ENCODE data around the gene RANBP3. TPM values are rescaled to one million over a fixed set of nuclear protein-coding genes. Genes with fewer than 3 reads are reported as not detected.

The RANBP3 gene
- total RNA-seq, 4 donors from 2014 or later, result 58.9 to 175 (median 65.0) TPM

GRCh38 chr19:5896365-5897076 is 81.4 kb downstream of the RANBP3 start:
- H3K27me3 ChIP-seq, result peaks cover 6% of the 10 kb centered on the region
- intact Hi-C loops (cut with DNase I; ENCODE audit: low total_unique reads), result no loop called here
- peaks cover 0 to 15% (median 3%) of the 10 kb centered on the region in 4 donors for H3K36me3 ChIP-seq
- H3K27ac ChIP-seq, result no peak overlapping the region
- H3K4me3 ChIP-seq, result no peak overlapping the region
- peaks cover 6 to 10% (median 8%) of the 10 kb centered on the region in 4 donors for H3K4me1 ChIP-seq
- DNase-seq, result no peak
- in situ Hi-C loops (cut with MboI; ENCODE audit: low pct_ligation_motif_present in 1 of 4, low pct_unique_long_range_greater_than_20kb in 1 of 4, low sequenced_read_pairs in 3 of 4), result loop anchor here in 1 of 4 donors (10.0 kb wide), 1 partner anchor 92 kb away; the partner anchor contains the start of gene NRTN
- TF ChIP-seq CTCF (IDR thresholded peaks at IDR 0.05), result no peak
- TF ChIP-seq EP300 (IDR thresholded peaks at IDR 0.05; ENCODE audit: low read depth), result no peak
- no peak for TF ChIP-seq POLR2AphosphoS5 (IDR thresholded peaks at IDR 0.05)
- TF ChIP-seq POLR2A (IDR thresholded peaks at IDR 0.05), result no peak
- WGBS, 2 donors (ENCODE audit: low coverage in 1 of 2), result 88% methylated on average over 29 of the region's 29 CpGs; no CpG with 5 or more reads in 1 of the 2 donors
- H3K9me3 ChIP-seq, result no peaks in the 10 kb centered on the region

DNA sequence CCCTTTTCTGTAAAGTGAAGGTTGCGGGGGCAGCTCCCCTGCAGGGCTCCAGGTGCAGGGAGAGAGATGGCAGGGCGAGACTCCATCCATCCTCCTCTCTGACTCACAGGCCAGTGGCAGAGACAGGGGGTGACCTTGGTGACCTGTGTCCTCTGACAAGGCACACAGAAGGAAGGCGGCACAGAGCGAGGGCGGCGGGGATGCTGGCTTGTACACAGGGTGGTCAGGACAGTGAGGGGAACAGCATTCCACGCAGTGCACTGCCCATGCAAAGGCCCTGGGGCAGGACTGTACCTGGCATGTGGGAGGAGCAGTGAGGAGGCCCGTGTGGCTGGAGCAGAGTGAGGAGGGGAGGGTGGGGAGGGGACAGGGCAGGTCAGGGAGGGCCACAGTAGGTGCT is 82.0 kb downstream of the RANBP3 start:
- no peak overlapping the region for H3K4me3 ChIP-seq
- peaks cover 6 to 12% (median 8%) of the 10 kb centered on the region in 4 donors for H3K4me1 ChIP-seq
- H3K27ac ChIP-seq, result no peak overlapping the region
- DNase-seq, result no peak
- H3K27me3 ChIP-seq, result peaks cover 13% of the 10 kb centered on the region
- no peaks in the 10 kb centered on the region for H3K9me3 ChIP-seq
- in situ Hi-C loops (cut with MboI; ENCODE audit: low pct_ligation_motif_present in 1 of 4, low pct_unique_long_range_greater_than_20kb in 1 of 4, low sequenced_read_pairs in 3 of 4), result loop anchor here in 1 of 4 donors (10.0 kb wide), 1 partner anchor 91 kb away; the partner anchor contains the start of gene NRTN
- H3K36me3 ChIP-seq, result peaks cover 0 to 15% (median 3%) of the 10 kb centered on the region in 4 donors
- intact Hi-C loops (cut with DNase I; ENCODE audit: low total_unique reads), result no loop called here
- TF ChIP-seq EP300 (IDR thresholded peaks at IDR 0.05; ENCODE audit: low read depth) (no peak), POLR2A (IDR thresholded peaks at IDR 0.05) (no peak), CTCF (IDR thresholded peaks at IDR 0.05) (no peak), POLR2AphosphoS5 (IDR thresholded peaks at IDR 0.05) (no peak)
- 17 to 85% methylated on average over 1 to 8 of the region's 8 CpGs for WGBS, 2 donors (ENCODE audit: low coverage in 1 of 2)

- Histone ChIP-seq H3K27me3 (peaks cover 15% of the 10 kb centered on the region), H3K36me3 (peaks cover 0 to 15% (median 3%) of the 10 kb centered on the region in 4 donors), H3K9me3 (no peaks in the 10 kb centered on the region), H3K4me1 (peaks cover 6 to 12% (median 8%) of the 10 kb centered on the region in 4 donors), H3K4me3 (no peak overlapping the region), H3K27ac (no peak overlapping the region)
- 98% methylated on average over 8 of the region's 15 CpGs; no CpG with 5 or more reads in 1 of the 2 donors for WGBS, 2 donors (ENCODE audit: low coverage in 1 of 2)
- DNase-seq, result no peak
- in situ Hi-C loops (cut with MboI; ENCODE audit: low pct_ligation_motif_present in 1 of 4, low pct_unique_long_range_greater_than_20kb in 1 of 4, low sequenced_read_pairs in 3 of 4) (loop anchor here in 1 of 4 donors (10.0 kb wide), 1 partner anchor 91 kb away; the partner anchor contains the start of gene NRTN), intact Hi-C loops (cut with DNase I; ENCODE audit: low total_unique reads) (no loop called here)
- TF ChIP-seq POLR2AphosphoS5 (IDR thresholded peaks at IDR 0.05) (no peak), EP300 (IDR thresholded peaks at IDR 0.05; ENCODE audit: low read depth) (no peak), POLR2A (IDR thresholded peaks at IDR 0.05) (no peak), CTCF (IDR thresholded peaks at IDR 0.05) (no peak)
Measured at GRCh38 chr19:5895409-5895808, 82.5 kb downstream of the RANBP3 start.

GRCh38 chr19:5894704-5895349 is 83.1 kb downstream of the RANBP3 start:
- TF ChIP-seq EP300 (IDR thresholded peaks at IDR 0.05; ENCODE audit: low read depth) (no peak), POLR2AphosphoS5 (IDR thresholded peaks at IDR 0.05) (no peak), CTCF (IDR thresholded peaks at IDR 0.05) (no peak)
- peaks cover 6 to 17% (median 10%) of the 10 kb centered on the region in 4 donors for H3K4me1 ChIP-seq
- peaks cover 16% of the 10 kb centered on the region for H3K27me3 ChIP-seq
- WGBS, 2 donors (ENCODE audit: low coverage in 1 of 2), result 91% methylated on average over 26 of the region's 28 CpGs; no CpG with 5 or more reads in 1 of the 2 donors
- H3K4me3 ChIP-seq, result no peak overlapping the region
- in situ Hi-C loops (cut with MboI; ENCODE audit: low pct_ligation_motif_present in 1 of 4, low pct_unique_long_range_greater_than_20kb in 1 of 4, low sequenced_read_pairs in 3 of 4), result loop anchor here in 1 of 4 donors (10.0 kb wide), 1 partner anchor 90 kb away; the partner anchor contains the start of gene NRTN
- no peak overlapping the region for H3K27ac ChIP-seq
- intact Hi-C loops (cut with DNase I; ENCODE audit: low total_unique reads), result no loop called here
- no peaks in the 10 kb centered on the region for H3K9me3 ChIP-seq
- H3K36me3 ChIP-seq, result peaks cover 0 to 15% (median 3%) of the 10 kb centered on the region in 4 donors
- DNase-seq, result no peak
